GM12892 (cell line): Measurements from ENCODE around the gene DDX42.

ENCODE experiments used
- POLR2A ChIP-seq: IDR thresholded peaks from 2 replicates; pipeline ENCODE4 v1.6.1; 2011; ENCODE audit warnings: low read depth, low read length, control low read depth
- POLR2AphosphoS5 ChIP-seq: IDR thresholded peaks from 2 replicates; pipeline ENCODE4 v1.6.1; 2011; ENCODE audit warnings: low read depth, low read length, control low read depth

DNA sequence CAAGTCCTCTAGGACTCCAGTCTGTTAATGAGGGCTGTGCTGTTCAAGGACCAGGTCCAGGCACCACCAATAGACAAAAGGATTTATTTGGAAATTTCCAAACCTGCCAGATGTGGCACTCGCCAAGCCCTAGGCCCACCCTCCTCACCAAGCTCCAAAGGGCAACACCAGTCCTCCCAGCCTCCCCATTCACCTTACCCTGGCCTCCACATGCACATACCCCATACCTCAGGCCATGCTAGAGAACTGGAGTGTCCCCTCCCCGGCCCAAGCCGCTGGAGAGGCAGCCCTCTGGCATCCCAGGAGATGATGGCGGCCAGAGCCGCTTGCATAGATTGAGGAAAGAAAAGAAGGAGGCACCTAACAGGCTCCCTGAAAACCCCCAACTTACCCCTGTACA lies 58.0 kb downstream of the DDX42 start:
- TF ChIP-seq POLR2AphosphoS5: no peak
- TF ChIP-seq POLR2A: no peak
